GM12874 (cell line): Measurements from ENCODE around the gene ATM.

Experiments used
- CTCF ChIP-seq: IDR thresholded peaks from 2 replicates; pipeline ENCODE4 v1.5.1; 2011; ENCODE audit warnings: low read depth, mild to moderate bottlenecking, control low read depth, low read length, moderate library complexity; ENCODE audit not compliant: insufficient read depth

Gene ATM

GRCh38 chr11:108221911-108222573 lies 825 bp upstream of the ATM start:
- TF ChIP-seq CTCF, result no peak

GRCh38 chr11:108223348-108224149 lies 682 bp downstream of the ATM start:
- no peak for TF ChIP-seq CTCF

GRCh38 chr11:108224366-108224765 lies 1.5 kb downstream of the ATM start:
- TF ChIP-seq CTCF, result no peak

GRCh38 chr11:108224911-108225786 lies 2.3 kb downstream of the ATM start:
- no peak for TF ChIP-seq CTCF

- no peak for TF ChIP-seq CTCF
These were observed 3.2 kb downstream of the ATM start for GRCh38 chr11:108226036-108226435.

GRCh38 chr11:108228251-108228650 lies 5.4 kb downstream of the ATM start:
- no peak for TF ChIP-seq CTCF
